HG03342 (cell line): ENCODE data around the gene MED27.
"Not testable (repeated sequence)": the region's sequence is repeated elsewhere in the genome, so short reads cannot be mapped to it uniquely, and the experiment has no call there.

Experiments
- ATAC-seq: cut with Tn5 transposase; IDR thresholded peaks from one replicate; pipeline ENCODE4 v1.9.1; 2021; ENCODE audit warnings: mild to moderate bottlenecking, moderate library complexity; ENCODE audit not compliant: unreplicated experiment

Gene MED27

DNA sequence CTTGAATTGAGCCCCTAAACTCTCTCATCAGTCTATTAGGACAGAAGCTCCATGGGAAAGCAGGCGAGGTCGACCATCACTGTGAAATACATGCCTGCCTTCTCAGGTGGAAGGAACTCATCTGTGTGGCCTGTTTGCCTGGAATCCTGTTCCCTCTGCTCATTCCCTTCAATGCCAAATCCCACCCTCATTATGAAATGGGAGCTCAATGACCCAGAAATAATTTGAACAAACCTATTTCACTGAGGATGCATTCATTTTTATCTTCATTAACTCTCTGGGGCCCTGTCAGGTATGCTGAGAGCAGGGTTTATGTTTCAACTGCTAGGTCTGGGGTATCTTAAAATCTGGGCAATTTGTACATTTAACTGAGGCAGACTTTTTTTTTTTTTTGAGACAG lies 142.2 kb downstream of the MED27 start:
- no peak for ATAC-seq

- ATAC-seq: no peak
Measured at GRCh38 chr9:131936929-131937328, 142.7 kb downstream of the MED27 start.

- ATAC-seq: no peak
Measured at GRCh38 chr9:131934673-131935072, 145.0 kb downstream of the MED27 start.

GRCh38 chr9:131927091-131927490 lies 152.6 kb downstream of the MED27 start:
- ATAC-seq: no peak

- ATAC-seq: no peak
Measured at GRCh38 chr9:131926360-131926922, 153.2 kb downstream of the MED27 start.

DNA sequence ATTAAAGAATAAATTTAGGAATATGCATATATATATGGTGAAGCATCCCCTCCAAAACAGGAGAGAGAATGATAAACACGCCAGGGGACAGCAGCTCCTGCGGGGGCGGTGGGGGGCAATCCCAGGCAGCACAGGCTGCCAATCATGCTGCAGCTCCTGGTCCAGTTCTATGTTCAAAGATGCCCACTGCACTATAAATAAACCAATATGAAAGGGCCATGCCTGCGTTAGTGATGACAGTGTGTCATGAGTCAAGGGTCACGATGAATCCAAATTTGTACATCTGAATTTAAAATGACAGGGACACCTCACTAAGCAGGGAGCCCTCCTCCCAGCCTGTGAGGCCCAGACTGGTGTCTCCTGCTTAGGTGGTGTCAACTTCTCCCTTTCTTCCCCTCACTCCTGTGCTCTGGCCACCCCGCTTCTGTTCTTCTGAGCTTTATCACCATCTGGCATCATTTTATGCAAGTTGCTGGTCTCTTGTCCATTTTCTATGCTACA lies 153.9 kb downstream of the MED27 start:
- ATAC-seq: no peak

DNA sequence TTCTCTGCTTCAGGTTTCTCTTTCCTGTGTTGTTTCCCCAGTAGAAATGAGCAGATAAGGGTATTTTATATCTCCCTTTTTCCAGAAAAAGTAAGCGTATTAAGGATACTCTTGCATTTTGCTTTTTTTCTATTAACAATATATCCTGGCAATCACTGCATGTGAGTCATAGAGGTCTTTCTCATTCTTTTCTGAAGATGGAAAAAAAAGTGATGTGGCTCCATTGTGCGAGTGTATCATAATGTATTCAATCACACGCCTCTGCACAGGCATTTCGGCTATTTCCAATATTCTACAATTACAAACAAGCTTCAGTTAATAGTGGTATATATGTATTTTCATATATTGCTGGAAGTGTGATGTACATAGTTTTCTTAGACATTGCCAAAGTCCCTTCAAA lies 155.9 kb downstream of the MED27 start:
- ATAC-seq: no peak

DNA sequence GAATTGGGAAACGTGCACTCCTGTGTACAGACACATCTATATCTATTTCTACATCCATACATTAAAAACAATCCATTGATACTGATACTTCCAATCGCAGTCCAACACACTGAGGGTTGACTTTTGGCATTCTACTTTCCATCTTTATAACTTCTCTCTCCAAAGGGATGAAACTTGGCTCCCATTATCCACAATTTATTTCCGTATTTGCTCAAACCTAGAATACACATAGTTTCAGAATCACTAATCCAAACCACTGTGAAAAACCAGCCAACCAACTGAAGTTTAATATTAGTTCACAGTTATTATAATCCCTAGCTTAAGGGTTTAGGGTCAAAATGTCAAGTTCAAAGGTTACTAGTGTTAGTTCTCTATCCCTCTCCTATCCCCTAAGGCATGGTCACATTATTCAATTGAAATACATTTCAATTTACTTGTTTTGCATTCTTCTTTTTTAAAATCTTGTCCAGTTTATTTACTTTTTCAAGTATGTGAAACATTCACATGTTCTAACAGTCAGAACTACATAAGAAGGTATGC lies 156.5 kb downstream of the MED27 start:
- ATAC-seq: no peak

DNA sequence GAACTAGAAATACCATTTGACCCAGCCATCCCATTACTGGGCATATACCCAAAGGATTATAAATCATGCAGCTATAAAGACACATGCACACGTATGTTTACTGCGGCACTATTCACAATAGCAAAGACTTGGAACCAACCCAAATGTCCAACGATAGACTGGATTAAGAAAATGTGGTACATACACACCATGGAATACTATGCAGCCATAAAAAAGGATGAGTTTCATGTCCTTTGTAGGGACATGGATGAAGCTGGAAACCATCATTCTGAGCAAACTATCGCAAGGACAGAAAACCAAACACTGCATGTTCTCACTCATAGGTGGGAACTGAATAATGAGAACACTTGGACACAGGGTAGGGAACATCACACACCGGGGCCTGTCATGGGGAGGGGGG lies 158.0 kb downstream of the MED27 start:
- ATAC-seq: not testable (repeated sequence)

- ATAC-seq: no peak
Measured at GRCh38 chr9:131919216-131919615, 160.5 kb downstream of the MED27 start.

- no peak for ATAC-seq
Measured at GRCh38 chr9:131918481-131918880, 161.2 kb downstream of the MED27 start.

DNA sequence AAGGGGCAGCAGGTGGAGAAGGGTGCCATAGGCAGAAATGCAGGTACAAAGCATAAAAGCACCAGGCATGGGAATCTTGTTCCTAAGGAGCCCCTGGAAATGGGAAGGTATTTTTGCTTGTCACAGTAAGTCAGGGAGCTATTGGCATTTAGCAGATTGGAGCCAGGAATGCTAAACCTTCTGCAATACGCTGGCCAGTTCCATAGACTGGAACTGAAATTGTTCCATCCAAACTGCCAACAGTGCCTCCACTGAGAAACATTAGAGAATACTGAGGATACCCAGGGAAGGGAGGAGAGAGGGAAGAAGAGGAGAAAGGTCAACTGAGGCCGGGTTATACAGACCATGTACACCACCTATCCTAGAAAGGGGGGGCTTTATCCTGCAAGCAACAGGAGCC lies 162.7 kb downstream of the MED27 start:
- no peak for ATAC-seq

- no peak for ATAC-seq
Measured at GRCh38 chr9:131915181-131915580, 164.5 kb downstream of the MED27 start.

- no peak for ATAC-seq
Measured at GRCh38 chr9:131912671-131913070, 167.0 kb downstream of the MED27 start.

- ATAC-seq: no peak
Measured at GRCh38 chr9:131912069-131912468, 167.6 kb downstream of the MED27 start.

DNA sequence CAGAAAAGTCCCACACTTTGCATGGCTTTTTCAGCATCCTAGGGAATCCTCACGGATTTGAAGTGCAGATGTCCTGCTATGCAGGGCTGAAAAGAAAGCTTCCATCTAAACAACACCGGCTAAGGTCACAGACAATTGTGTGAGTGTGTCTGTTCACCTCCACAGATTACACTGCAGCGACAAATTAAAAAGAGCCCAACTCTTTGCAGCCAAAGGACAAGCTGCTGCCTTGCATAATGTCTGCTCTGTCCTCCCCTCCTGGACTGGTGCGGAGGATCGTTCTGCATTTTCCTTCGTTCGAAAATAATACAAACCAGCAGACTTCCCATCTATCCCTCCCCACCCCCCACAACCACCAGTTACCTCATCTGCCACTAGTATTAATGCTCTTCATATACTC lies 169.1 kb downstream of the MED27 start:
- ATAC-seq: no peak

GRCh38 chr9:131905144-131905543 lies 174.5 kb downstream of the MED27 start:
- ATAC-seq: no peak

DNA sequence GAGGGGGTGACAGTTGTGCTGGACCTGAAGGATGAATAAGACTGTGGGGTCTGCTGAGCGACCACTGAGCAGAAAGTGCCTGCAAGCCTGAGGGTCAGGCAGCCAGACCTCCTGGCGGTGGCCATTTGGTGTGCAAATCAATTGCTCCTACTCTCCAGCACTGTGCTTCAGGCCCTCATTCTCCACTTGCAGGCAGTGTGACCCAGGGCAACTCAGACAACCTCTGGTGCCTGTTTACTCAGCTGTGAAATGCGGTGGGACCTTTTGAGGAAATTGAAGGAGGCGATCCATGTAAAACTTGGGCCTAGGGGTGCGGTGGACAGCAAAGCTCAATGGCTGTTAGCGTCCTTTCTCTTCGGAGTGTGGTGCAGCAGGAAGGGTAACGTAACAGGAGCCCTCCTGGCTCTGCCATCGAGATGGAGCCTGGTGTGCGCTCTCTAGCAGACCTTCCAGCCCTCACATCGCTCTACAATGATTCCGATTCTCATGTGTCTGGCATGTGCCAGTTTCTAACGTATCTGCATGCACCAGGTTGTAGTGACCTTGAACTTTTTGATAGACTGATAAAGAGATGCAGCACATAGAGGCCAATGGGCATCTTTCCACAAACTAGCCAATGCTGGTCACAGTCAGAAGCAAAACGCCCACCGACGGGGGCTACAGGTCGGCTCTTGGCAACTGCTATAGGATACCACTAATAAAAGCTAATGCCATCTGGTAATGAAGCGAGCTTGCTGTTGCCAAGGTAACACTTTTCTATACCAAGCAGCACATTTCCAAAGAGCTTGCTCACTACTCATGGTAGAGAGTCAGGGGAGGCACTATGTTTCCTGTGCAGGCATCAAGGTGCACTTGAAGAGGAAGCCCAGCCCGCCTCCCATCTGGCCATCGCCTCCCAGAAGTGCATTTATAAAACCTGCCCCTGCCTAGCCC lies 180.1 kb downstream of the MED27 start:
- ATAC-seq: no peak

DNA sequence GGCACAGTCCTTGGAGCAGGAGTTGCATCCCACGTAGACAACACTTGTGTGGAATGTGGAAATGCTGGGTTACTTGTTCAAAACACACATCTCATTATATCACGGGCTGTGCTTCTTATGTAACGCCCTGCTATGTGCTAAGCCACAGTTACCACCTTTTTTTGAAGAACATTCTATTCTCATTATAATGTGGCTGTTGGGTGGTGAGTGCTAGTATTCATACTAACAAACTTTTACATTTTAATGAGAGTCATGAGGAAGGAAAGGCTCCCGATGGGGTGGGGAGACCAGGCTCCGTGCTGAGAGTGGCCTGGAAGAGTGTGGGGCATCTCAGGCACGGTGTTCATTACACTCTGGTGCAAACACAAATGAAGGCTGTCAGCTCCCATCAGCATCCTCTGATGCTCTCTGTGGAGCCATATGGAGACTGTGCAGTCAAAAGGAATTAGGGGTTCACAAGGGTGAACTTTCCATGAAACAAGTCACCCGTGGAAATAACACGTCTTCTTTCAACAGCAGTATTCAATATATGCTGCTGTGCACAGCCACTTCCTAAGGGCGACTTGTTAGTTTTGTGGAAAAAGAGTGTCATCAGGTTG lies 186.7 kb downstream of the MED27 start:
- ATAC-seq: no peak

DNA sequence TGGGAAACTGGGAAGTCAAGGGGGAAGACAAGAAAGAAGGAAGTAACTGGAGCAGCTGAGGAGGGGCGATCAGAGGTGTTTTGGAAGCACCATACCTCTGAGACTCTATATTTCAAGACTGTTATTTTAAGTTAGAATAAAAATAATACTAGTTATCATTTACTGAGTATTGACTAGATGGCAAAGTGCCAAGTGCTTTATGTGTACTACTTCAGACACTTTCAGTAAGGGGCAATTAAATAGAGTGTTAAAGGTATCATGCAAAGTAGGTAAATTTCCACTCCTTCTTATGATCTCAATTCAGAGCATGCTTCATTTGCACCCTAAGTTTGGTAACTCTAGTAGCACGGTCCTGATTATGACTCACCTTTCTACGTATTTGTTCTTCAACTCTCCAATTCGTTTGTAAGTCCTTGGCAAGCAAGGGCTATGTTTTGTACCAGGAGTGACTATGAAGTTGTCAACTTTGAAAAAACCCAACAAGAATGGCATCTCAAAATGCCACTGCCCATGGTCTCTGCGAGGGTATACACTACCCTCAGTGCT lies 187.4 kb downstream of the MED27 start:
- ATAC-seq: no peak

GRCh38 chr9:131891598-131891997 lies 188.1 kb downstream of the MED27 start:
- no peak for ATAC-seq
